AG09309 (cell line): ENCODE data around the gene C9orf85.

Experiments used
- DNase-seq: peaks from one replicate; pipeline ENCODE4 v3.0.0-alpha.2; 2010; ENCODE audit warnings: low read depth
- H3K4me3 ChIP-seq: 2 replicates; pipeline ENCODE4 v1.5.1; 2011; ENCODE audit warnings: mild to moderate bottlenecking, low read depth, low read length, moderate library complexity; ENCODE audit not compliant: control insufficient read depth
- CTCF ChIP-seq: IDR thresholded peaks from 2 replicates; pipeline ENCODE4 v1.5.1; 2011; ENCODE audit warnings: mild to moderate bottlenecking, low read depth, low read length, inconsistent platforms; ENCODE audit not compliant: insufficient read depth, control insufficient read depth; ENCODE audit errors: missing control alignments

Gene C9orf85

GRCh38 chr9:71879644-71880174 lies 31.7 kb upstream of the C9orf85 start:
- DNase-seq: no peak
- TF ChIP-seq CTCF: no peak
- H3K4me3 ChIP-seq: no peak overlapping the region

- no peak overlapping the region for H3K4me3 ChIP-seq
- TF ChIP-seq CTCF: no peak
- no peak for DNase-seq
Observed at GRCh38 chr9:71884005-71884404, 27.4 kb upstream of the C9orf85 start.

GRCh38 chr9:71885467-71885866 lies 26.0 kb upstream of the C9orf85 start:
- TF ChIP-seq CTCF: no peak
- no peak overlapping the region for H3K4me3 ChIP-seq
- DNase-seq: no peak

- TF ChIP-seq CTCF: no peak
- no peak overlapping the region for H3K4me3 ChIP-seq
- no peak for DNase-seq
Observed at GRCh38 chr9:71886015-71886414, 25.4 kb upstream of the C9orf85 start.

GRCh38 chr9:71886541-71886940 lies 24.9 kb upstream of the C9orf85 start:
- H3K4me3 ChIP-seq: no peak overlapping the region
- no peak for DNase-seq
- no peak for TF ChIP-seq CTCF

- no peak for TF ChIP-seq CTCF
- no peak overlapping the region for H3K4me3 ChIP-seq
- DNase-seq: no peak
Observed at GRCh38 chr9:71887362-71887761, 24.1 kb upstream of the C9orf85 start.
